Measurements from ENCODE around the gene HBA2. TPM values are rescaled to one million over a fixed set of nuclear protein-coding genes. Genes with fewer than 3 reads are reported as not detected.
A peak's percentile ranks its signal among the peaks of the same experiment; 100 is the strongest.
"Not testable (repeated sequence)": the region's sequence is repeated elsewhere in the genome, so short reads cannot be mapped to it uniquely, and the experiment has no call there.

HBA2 gene
- total RNA-seq, 1 donor from 2014 or later, result 803 TPM

DNA sequence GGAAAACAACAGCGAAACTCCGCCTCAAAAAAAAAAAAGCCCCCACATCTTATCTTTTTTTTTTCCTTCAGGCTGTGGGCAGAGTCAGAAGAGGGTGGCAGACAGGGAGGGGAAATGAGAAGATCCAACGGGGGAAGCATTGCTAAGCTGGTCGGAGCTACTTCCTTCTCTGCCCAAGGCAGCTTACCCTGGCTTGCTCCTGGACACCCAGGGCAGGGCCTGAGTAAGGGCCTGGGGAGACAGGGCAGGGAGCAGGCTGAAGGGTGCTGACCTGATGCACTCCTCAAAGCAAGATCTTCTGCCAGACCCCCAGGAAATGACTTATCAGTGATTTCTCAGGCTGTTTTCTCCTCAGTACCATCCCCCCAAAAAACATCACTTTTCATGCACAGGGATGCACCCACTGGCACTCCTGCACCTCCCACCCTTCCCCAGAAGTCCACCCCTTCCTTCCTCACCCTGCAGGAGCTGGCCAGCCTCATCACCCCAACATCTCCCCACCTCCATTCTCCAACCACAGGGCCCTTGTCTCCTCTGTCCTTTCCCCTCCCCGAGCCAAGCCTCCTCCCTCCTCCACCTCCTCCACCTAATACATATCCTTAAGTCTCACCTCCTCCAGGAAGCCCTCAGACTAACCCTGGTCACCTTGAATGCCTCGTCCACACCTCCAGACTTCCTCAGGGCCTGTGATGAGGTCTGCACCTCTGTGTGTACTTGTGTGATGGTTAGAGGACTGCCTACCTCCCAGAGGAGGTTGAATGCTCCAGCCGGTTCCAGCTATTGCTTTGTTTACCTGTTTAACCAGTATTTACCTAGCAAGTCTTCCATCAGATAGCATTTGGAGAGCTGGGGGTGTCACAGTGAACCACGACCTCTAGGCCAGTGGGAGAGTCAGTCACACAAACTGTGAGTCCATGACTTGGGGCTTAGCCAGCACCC is 2.6 kb downstream of the HBA2 start:
- no peak for DNase-seq

DNA sequence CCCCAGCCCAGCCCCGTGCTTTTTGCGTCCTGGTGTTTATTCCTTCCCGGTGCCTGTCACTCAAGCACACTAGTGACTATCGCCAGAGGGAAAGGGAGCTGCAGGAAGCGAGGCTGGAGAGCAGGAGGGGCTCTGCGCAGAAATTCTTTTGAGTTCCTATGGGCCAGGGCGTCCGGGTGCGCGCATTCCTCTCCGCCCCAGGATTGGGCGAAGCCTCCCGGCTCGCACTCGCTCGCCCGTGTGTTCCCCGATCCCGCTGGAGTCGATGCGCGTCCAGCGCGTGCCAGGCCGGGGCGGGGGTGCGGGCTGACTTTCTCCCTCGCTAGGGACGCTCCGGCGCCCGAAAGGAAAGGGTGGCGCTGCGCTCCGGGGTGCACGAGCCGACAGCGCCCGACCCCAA is 3.3 kb downstream of the HBA2 start:
- DNase-seq, result not testable (repeated sequence)

DNA sequence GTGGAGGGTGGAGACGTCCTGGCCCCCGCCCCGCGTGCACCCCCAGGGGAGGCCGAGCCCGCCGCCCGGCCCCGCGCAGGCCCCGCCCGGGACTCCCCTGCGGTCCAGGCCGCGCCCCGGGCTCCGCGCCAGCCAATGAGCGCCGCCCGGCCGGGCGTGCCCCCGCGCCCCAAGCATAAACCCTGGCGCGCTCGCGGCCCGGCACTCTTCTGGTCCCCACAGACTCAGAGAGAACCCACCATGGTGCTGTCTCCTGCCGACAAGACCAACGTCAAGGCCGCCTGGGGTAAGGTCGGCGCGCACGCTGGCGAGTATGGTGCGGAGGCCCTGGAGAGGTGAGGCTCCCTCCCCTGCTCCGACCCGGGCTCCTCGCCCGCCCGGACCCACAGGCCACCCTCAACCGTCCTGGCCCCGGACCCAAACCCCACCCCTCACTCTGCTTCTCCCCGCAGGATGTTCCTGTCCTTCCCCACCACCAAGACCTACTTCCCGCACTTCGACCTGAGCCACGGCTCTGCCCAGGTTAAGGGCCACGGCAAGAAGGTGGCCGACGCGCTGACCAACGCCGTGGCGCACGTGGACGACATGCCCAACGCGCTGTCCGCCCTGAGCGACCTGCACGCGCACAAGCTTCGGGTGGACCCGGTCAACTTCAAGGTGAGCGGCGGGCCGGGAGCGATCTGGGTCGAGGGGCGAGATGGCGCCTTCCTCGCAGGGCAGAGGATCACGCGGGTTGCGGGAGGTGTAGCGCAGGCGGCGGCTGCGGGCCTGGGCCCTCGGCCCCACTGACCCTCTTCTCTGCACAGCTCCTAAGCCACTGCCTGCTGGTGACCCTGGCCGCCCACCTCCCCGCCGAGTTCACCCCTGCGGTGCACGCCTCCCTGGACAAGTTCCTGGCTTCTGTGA is 4.1 kb downstream of the HBA2 start, which contains the start of gene HBA1:
TSS of gene HBA1 (plus strand) at position 204 of the 906 bp plus-strand sequence. CDS start at position 241, 37 bp downstream.
- not testable (repeated sequence) for DNase-seq

DNA sequence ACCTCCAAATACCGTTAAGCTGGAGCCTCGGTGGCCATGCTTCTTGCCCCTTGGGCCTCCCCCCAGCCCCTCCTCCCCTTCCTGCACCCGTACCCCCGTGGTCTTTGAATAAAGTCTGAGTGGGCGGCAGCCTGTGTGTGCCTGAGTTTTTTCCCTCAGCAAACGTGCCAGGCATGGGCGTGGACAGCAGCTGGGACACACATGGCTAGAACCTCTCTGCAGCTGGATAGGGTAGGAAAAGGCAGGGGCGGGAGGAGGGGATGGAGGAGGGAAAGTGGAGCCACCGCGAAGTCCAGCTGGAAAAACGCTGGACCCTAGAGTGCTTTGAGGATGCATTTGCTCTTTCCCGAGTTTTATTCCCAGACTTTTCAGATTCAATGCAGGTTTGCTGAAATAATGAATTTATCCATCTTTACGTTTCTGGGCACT is 4.7 kb downstream of the HBA2 start:
- peak; percentile 79 for DNase-seq

DNA sequence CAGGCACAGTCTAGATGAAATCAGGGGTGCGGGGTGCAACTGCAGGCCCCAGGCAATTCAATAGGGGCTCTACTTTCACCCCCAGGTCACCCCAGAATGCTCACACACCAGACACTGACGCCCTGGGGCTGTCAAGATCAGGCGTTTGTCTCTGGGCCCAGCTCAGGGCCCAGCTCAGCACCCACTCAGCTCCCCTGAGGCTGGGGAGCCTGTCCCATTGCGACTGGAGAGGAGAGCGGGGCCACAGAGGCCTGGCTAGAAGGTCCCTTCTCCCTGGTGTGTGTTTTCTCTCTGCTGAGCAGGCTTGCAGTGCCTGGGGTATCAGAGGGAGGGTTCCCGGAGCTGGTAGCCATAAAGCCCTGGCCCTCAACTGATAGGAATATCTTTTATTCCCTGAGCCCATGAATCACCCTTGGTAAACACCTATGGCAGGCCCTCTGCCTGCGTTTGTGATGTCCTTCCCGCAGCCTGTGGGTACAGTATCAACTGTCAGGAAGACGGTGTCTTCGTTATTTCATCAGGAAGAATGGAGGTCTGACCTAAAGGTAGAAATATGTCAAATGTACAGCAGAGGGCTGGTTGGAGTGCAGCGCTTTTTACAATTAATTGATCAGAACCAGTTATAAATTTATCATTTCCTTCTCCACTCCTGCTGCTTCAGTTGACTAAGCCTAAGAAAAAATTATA is 5.4 kb downstream of the HBA2 start:
- DNase-seq, result no peak

DNA sequence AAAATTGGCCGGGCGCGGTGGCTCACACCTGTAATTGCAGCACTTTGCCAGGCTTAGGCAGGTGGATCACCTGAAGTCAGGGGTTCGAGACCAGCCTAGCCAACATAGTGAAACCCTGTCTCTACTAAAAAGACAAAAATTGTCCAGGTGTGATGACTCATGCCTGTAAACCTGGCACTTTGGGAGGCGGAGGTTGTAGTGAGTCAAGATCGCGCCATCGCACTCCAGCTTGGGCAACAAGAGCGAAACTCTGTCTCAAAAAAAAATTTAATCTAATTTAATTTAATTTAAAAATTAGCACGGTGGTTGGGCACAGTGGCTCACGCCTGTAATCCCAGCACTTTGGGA is 6.0 kb downstream of the HBA2 start:
- no peak for DNase-seq

DNA sequence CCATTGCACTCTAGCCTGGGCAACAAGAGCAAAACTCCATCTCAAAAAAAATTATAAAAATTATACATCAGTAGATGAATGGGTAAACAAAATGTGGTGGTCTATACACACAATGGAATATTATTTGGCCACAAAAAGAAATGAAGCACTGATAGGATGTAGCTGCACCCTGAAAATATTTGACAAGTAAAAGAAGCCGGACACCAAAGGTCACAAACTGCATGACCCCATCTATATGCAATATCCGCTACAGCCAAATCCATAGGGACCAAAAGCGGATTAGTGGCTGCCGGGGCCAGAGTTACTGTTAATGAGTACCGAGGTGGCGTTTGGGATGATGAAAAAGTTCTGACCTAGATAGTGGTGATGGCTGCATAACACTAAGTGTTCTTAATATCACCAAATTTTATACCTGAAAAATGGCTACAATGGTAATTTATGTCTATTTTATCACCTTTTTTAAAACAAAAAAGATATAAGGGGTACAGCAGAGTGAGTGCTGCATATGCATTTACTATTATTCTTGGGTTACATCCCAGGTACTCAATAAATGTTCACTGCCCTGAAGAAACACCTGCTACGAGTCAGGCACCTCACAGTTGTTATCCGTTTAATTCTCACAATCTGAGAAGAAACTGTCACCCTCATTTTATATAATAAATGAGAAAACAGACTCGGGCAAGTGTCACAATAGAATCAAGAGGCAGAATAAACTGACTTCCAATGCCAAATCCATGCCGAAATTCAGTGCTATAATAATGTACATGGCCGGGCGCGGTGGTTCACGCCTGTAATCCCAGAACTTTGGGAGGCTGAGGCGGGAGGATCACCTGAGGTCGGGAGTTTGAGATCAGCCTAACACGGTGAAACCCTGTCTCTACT is 6.8 kb downstream of the HBA2 start:
- DNase-seq, result no peak

DNA sequence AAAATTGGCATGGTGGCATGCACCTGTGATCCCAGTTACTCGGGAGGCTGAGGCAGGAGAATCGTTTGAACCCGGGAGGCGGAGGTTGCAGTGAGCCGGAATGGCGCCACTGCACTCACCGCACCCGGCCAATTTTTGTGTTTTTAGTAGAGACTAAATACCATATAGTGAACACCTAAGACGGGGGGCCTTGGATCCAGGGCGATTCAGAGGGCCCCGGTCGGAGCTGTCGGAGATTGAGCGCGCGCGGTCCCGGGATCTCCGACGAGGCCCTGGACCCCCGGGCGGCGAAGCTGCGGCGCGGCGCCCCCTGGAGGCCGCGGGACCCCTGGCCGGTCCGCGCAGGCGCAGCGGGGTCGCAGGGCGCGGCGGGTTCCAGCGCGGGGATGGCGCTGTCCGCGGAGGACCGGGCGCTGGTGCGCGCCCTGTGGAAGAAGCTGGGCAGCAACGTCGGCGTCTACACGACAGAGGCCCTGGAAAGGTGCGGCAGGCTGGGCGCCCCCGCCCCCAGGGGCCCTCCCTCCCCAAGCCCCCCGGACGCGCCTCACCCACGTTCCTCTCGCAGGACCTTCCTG is 7.5 kb downstream of the HBA2 start, which contains the start of gene HBQ1:
TSS of gene HBQ1 (plus strand) at position 359 of the 575 bp plus-strand sequence. CDS start at position 387, 28 bp downstream.
- peak; percentile 55 for DNase-seq

DNA sequence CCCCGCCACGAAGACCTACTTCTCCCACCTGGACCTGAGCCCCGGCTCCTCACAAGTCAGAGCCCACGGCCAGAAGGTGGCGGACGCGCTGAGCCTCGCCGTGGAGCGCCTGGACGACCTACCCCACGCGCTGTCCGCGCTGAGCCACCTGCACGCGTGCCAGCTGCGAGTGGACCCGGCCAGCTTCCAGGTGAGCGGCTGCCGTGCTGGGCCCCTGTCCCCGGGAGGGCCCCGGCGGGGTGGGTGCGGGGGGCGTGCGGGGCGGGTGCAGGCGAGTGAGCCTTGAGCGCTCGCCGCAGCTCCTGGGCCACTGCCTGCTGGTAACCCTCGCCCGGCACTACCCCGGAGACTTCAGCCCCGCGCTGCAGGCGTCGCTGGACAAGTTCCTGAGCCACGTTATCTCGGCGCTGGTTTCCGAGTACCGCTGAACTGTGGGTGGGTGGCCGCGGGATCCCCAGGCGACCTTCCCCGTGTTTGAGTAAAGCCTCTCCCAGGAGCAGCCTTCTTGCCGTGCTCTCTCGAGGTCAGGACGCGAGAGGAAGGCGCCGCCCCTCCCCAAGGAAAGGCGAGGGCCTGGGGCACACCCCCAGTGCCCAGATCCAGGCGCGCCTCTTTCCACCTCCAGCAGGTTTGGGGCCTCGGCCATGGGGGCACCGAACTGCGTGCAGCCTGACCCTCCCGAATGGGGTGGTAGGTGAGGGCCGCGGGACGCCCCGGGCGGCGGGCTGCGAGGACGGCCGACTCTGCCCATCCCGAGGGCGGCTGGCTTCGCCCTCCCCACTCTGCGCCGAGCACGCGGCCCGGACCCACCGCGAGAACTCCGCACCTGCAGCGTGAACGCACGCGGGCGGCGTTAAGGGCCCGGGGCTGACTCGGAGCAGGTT is 8.2 kb downstream of the HBA2 start:
- peak; percentile 79 for DNase-seq

DNA sequence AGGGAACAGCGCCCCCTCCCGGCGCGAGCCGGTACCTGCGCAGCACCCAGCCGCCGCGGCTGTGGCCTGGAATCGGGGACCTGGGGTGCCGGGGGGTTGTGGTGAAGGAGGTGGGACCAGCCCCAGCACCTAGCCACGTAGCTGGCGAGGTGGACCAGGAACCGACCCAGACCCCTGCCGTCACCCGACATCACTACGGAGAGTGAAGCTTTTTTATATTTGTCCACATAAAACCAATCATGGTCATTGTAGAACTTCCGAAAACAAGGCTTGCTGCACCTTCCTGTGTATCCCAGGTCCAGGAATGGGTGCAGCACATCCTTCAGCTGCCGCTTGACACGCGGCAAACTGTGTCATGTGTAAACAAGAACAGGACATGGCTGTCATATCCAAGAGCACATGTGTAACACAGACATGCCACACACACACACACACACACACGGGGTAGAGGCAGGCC is 8.9 kb downstream of the HBA2 start:
- no peak for DNase-seq

DNA sequence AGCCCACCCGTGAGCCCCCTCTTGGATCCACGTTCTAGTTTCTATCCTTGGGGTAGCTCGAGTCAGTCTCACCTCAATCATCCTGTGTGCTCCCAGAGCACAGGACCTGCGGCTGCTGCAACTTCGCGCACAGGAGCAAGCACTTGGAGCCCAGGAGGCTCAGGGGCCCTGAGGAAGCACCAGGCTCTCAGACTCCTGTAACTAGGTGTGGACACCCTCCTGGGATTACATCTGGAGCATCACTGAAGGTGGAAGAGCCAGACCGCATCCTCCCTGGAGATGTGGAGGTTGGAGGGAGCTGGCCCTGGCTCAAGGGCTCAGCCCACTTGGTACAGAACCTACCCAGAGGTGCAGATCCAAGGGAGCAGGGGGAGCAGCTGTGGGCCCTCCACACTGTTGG is 10.3 kb downstream of the HBA2 start:
- no peak for DNase-seq

DNA sequence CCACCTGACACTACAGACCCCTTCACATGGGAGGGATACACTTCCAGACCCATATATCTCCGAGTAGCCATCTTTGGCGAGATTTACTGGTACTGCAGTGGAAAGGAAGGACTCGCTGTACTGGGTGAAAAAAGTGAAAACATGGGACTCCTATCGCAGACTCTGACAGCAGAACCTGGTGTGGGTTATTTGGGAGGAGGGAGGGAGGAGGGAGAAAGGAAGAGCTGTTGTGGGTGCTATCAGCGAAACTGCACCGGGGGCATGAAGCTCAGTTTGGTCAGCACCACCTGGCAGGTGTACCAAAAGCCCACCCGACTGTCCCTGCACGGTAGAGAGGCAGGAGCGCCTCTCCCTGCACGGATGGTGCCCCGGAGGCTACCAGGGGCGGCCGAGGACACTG is 12.5 kb downstream of the HBA2 start:
- no peak for DNase-seq

DNA sequence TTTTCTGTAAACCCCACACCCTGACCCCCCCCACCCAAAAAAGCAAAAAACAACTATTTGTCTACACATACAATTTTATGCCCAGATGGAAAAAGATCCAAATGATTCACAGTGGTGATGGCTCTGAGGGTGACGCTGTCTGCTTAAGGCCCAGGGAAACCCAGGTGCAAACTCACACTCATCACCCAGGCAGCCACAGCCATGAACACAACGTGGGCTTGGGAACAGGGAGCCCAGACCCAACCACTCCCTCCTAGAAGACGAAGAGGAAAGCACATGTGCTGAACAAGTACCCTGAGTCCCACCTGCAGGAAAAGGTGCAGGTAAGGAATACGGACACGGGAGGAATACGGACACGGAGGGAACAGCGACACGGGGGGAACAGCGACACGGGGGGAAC is 13.0 kb downstream of the HBA2 start:
- no peak for DNase-seq

DNA sequence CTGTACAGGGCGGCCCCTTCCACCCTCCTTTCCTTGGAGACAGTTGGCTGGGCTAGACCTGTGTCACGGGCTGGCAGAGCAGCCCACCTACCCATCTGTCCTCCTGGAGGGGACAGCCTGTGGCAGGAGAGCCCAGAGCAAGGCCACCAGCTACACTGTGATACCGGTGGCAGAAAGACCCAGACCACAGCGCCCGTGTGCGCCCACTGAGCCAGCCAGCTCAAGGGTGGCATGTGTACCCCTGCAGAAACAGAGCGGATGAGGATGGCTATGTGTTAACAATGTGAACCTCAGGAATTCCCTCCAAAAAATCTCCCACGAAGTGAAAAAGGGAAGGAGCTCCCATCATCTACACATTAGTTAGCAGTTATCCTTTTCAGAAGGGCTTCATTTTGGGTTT is 14.7 kb downstream of the HBA2 start:
- no peak for DNase-seq

DNA sequence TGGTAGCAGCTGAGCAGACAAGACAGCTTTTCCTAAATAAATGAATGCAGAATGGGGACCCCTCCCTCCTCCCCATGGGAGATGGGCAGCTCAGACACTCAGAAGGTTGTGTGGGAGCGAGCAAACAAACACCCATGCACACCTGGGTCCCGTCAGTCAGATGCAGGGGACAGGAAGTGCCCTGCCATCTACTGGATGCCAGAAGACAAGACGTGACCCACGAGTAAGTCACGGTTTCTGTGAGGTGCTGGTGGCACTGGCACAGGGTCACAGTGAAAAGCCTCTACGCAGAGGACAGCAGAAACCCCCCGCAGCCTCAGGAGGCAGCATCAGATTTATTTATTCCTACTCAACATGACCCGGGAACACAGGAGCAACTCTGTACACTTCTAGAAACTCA is 16.0 kb downstream of the HBA2 start:
- DNase-seq, result no peak

DNA sequence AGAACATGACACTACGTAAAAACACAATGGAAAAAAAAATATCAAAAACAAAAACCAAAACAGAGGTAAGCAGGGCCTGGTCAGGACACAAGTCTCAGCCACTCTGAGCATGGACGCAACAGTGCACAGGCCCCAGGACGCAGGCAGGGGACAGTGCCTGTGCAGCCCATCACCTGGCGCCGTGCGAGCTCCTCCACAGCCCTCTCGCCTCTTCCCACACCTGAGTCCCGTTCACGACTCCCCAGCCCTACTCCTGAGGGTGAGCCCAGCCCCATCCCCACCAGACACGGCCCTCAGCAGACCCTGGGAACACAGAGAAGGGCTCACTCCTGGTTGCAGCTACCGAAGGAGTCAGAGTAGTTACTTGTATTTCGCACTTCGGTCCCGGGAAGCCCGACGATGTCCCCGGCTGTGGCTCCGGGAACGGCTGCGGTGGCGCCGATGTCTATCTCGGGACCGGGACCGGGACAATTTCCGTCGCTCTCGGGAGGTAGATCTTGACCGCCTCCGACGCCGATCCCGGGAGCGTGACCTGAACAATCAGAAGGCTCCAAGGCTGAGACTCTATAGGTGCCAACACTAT is 17.0 kb downstream of the HBA2 start:
- DNase-seq, result no peak

DNA sequence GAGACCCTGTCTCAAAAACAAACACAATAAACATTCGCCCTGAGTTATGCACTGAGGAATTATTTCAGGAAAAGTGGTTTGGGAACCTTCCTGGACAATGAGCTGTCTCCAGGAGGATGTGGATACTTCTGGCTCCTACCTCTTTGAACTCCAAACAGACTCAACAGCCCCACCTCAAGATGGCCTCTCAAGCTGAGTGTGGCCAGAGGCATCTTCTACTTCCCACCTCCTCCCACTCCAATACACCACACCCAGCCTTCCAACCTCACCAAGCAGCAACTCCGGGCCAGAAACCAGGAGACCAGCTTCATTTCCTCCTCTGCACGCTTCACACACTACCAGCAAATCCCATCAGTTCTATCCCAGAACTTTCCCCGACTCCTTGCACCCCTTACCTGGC is 19.2 kb downstream of the HBA2 start:
- no peak for DNase-seq

DNA sequence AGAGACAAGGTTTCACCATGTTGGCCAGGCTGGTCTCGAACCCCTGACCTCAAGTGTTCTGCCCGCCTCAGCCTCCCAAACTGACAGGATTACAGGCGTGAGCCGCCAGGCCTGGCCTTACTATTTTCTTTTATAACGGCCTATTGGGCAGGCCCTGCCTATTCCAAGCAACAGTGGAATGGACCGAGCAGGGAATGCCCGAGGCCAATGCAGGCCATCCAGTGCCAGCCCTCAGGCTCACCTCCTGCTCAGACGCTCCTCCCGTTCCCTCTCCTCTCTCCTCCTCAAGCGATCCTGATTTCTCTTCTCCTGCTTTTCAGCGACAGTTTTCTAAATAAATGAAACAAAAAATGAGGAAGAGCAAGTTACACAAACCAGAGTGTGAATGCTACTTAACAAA is 20.0 kb downstream of the HBA2 start:
- DNase-seq, result no peak

DNA sequence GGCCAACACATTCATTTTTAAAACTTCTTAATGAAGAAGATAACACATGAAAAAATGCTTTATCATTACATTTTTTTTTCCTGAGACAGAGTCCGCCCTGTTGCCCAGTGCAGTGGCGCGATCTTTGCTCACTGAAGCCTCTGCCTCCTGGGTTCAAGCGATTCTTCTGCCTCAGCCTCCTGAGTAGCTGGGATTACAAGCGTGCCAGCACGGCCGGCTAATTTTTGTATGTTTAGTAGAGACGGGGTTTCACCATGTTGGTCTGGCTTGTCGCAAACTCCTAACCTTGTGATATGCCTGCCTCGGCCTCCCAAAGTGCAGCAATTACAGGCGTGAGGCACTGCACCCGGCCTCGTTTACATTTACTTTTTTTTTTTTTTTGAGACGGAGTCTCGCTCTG is 20.8 kb downstream of the HBA2 start:
- DNase-seq, result no peak

Measured in tongue (tissue), 2 donors.